HG03439 (cell line): ENCODE measurements around the gene RFX1.
"Not testable (repeated sequence)": the region's sequence is repeated elsewhere in the genome, so short reads cannot be mapped to it uniquely, and the experiment has no call there.

ENCODE experiments used
- ATAC-seq: cut with Tn5 transposase; IDR thresholded peaks from one replicate; pipeline ENCODE4 v1.9.1; 2021; ENCODE audit warnings: mild to moderate bottlenecking, moderate library complexity; ENCODE audit not compliant: unreplicated experiment

Gene RFX1

GRCh38 chr19:13937479-13938300 is 68.4 kb downstream of the RFX1 start:
- ATAC-seq: no peak

GRCh38 chr19:13935765-13936510 is 70.2 kb downstream of the RFX1 start:
- ATAC-seq: no peak

GRCh38 chr19:13934785-13935109 is 71.4 kb downstream of the RFX1 start:
- ATAC-seq: no peak

- no peak for ATAC-seq
These were observed 73.2 kb downstream of the RFX1 start for GRCh38 chr19:13932911-13933393.

GRCh38 chr19:13932149-13932637 is 73.9 kb downstream of the RFX1 start:
- no peak for ATAC-seq

GRCh38 chr19:13931391-13932148 is 74.5 kb downstream of the RFX1 start:
- ATAC-seq: no peak

DNA sequence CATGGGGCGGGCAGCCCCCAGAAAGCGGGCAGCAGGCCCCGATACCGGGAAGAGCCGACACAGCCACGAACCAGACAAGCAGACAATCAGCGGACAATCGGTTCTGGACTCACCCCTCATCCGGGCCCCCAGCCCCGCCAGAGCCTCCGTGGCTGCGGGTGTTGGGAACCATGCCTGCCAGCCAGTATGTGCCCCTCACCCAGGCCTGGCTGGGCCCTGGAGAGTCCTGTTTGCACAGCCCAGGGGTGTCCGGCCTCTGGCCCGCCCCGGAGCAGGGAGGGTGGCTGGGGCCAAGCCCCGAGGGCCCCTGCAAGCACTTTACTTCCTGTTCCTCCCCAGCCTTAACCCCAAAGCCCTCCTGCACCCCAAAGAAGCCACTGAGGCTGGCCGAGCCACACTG is 75.7 kb downstream of the RFX1 start:
- no peak for ATAC-seq

DNA sequence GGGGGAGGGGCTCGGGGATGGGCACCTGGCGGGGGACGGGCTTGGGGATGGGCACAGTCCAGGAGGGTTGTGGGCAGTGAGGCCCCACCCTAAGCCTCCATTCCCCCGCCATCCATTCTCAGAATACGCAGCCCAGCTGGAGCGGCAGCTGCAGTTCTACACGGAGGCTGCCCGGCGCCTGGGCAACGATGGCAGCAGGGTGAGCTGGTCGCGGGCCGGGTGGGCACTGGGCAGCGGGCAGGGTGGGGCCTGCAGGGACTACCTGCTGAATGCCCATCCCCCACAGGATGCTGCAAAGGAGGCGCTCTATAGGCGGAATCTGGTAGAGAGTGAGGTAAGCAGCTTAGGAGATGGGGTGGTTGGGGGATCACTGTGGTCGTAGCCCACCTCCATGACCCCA is 76.2 kb downstream of the RFX1 start:
- ATAC-seq: no peak

DNA sequence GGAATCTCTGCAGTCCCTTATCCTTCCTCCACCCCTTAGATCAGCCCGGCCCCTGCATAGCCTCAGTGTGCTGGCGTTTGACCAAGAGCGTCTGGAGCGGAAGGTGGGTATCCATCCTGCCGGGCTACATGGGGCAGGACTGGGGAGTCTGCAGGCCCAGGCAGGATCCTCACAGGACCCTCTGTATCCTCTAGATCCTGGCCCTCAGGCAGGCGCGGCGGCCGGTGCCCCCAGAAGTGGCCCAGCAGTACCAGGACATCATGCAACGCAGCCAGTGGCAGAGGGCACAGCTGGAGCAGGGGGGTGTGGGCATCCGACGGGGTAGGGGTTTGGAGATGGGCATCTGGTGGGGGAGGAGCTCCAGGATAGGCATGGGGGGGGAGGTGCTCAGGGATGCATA is 76.8 kb downstream of the RFX1 start:
- no peak for ATAC-seq

DNA sequence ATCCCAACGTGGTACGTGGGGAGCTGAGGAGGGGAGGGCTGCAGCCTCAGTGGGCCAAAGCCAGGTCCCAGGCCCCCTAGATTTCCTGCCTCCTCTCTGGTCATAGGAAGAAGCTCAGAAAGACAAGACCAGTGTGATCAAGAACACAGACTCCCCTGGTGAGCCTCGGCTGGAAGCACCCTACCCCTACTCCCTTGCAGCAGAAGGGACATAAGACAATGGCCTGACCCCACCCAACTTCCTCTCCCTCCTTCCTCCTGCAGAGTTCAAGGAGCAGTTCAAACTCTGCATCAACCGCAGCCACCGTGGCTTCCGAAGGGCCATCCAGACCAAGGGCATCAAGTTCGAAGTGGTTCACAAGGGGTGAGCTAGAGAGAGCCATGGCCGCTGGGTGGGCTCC is 79.4 kb downstream of the RFX1 start:
- ATAC-seq: no peak

- no peak for ATAC-seq
These were observed 80.1 kb downstream of the RFX1 start for GRCh38 chr19:13926010-13926409.

DNA sequence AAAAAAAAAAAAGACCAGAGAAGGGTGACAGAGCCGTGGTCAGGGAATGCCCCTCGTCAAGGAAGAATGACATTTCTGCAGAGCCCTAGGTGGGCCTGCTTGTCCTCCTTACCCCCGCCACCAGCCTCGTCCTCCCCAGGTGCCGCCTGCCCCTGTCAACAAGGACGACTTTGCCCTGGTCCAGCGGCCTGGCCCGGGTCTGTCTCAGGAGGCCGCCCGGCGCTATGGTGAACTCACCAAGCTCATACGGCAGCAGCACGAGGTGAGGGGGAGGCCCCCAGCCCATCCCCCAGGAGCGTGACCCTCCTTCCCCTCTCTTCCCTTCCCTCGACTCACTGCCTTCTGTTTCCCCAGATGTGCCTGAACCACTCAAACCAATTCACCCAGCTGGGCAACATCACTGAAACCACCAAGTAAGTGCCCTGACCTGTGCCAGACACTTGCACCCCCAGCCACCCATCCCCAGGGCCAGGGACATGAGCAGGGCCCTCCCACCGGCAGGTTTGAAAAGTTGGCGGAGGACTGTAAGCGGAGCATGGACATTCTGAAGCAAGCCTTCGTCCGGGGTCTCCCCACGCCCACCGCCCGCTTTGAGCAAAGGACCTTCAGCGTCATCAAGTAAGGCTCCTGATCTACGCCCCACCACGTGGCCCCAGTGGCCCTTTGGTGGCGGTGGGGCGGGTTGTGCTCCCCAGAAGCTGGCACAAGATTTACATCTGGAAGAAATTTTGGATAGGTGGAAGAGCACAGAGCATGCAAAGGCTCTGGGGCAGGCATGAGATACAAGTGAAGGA is 82.7 kb downstream of the RFX1 start:
- ATAC-seq: no peak

GRCh38 chr19:13922118-13922517 is 84.0 kb downstream of the RFX1 start:
- ATAC-seq: not testable (repeated sequence)

GRCh38 chr19:13920940-13921747 is 85.0 kb downstream of the RFX1 start:
- no peak for ATAC-seq

DNA sequence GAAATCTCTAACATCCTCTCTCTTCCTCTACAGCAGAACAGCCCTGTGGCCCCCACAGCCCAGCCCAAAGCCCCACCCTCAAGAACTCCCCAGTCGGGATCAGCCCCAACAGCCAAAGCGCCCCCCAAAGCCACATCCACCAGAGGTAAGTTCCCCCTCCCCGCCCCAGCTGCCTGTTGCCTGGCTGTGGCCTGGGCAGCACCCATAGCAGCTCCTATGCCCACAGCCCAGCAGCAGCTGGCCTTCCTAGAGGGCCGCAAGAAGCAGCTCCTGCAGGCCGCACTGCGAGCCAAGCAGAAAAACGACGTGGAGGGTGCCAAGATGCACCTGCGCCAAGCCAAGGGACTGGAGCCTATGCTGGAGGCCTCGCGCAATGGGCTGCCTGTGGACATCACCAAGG is 85.6 kb downstream of the RFX1 start:
- no peak for ATAC-seq

DNA sequence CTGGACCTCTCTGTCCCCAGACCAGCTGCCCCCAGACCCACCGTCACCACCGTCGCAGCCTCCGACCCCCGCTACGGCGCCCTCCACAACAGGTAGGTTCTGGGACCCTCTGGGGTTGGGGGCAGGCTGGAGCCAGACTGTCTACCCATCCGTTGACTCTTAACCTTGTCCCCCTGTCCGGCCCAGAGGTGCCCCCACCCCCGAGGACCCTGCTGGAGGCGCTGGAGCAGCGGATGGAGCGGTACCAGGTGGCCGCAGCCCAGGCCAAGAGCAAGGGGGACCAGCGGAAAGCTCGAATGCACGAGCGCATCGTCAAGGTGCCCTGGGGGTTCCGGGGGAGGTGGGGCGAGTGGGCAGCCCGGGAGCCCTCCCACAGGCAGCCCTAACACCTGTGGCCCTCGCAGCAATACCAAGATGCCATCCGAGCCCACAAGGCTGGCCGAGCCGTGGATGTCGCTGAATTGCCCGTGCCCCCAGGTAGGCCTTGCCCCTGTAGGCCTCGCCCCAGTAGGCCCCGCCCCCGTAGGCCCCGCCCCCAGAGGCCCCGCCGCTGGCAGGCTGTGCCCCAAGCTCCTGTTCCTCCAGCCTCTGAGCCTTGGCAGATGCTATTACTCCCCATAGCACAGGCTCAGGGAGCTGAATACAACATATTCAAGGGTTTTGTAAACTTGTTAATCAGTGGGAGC is 87.3 kb downstream of the RFX1 start:
- ATAC-seq: no peak

DNA sequence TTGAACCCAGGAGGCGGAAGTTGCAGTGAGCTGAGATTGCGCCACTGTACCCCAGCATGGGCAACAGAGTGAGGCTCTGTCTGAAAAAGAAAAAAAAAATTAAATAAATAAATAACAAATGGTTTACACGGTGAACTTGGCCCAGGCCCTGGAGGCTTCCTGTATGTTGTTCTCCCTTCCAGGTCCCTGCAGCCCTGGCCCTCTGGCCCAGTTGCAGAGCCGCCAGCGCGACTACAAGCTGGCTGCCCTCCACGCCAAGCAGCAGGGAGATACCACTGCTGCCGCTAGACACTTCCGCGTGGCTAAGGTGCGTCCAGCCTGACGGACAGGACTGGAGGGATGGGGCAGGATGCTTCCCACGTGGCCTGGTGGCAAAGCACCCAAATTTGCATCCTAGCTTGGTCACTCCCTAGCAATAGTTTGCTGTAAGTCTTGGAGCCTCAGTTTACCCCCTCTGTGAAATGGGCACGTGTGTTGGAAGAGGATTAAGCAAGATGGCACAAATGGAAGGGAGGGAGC is 88.2 kb downstream of the RFX1 start:
- no peak for ATAC-seq

- ATAC-seq: no peak
These were observed 91.3 kb downstream of the RFX1 start for GRCh38 chr19:13914777-13915176.

DNA sequence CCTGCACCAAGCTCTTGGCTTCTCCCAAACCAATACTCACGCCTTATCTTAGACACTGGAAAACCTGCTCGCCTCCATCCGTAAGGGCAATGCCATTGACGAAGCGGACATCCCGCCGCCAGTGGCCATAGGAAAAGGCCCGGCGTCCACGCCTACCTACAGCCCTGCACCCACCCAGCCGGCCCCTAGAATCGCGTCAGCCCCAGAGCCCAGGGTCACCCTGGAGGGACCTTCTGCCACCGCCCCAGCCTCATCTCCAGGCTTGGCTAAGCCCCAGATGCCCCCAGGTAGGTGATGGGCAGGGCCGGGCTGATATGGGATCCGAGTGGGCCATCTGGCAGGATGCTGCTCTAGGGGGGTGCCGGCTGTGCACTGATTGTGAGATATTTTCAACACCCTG is 92.8 kb downstream of the RFX1 start:
- no peak for ATAC-seq
